Aorta (tissue), 5 donors: ENCODE measurements around the gene NEURL4. TPM values are rescaled to one million over a fixed set of nuclear protein-coding genes. Genes with fewer than 3 reads are reported as not detected.

Experiments
- ATAC-seq: fragments of 200-7000 bp; cut with Tn5 transposase; one replicate; pipeline ENCODE4 v1.9.1; 2022; ENCODE audit warnings: moderate library complexity; ENCODE audit not compliant: low FRiP score
- DNase-seq, 2 donors: peaks; one replicate each; pipeline ENCODE4 v3.0.0-alpha.2; 2020
- H3K27ac ChIP-seq, 2 donors: one replicate each; pipeline ENCODE4 v1.5.1; 2013; ENCODE audit warnings: low read length in 2 of 2, mild to moderate bottlenecking in 2 of 2, moderate library complexity in 2 of 2, control low read depth in 1 of 2, inconsistent platforms in 1 of 2, low read depth in 1 of 2
- H3K27me3 ChIP-seq, 2 donors: one replicate each; pipeline ENCODE4 v1.6.1; 2013; ENCODE audit warnings: control low read depth in 1 of 2, low read length in 1 of 2, mild to moderate bottlenecking in 1 of 2, moderate library complexity in 1 of 2; ENCODE audit not compliant: insufficient read depth in 2 of 2, control insufficient read depth in 1 of 2
- H3K36me3 ChIP-seq, 2 donors: one replicate each; pipeline ENCODE4 v1.6.1; 2013; ENCODE audit warnings: control low read depth in 1 of 2, low read length in 1 of 2, mild to moderate bottlenecking in 1 of 2; ENCODE audit not compliant: insufficient read depth in 2 of 2, control insufficient read depth in 1 of 2
- H3K4me1 ChIP-seq, 2 donors: one replicate each; pipeline ENCODE4 v1.6.1; 2013; ENCODE audit warnings: low read length in 2 of 2, control low read depth in 1 of 2, mild to moderate bottlenecking in 1 of 2, moderate library complexity in 1 of 2; ENCODE audit not compliant: insufficient read depth in 2 of 2, control insufficient read depth in 1 of 2
- H3K4me3 ChIP-seq, 2 donors: one replicate each; pipeline ENCODE4 v1.5.1; 2013; ENCODE audit warnings: low read length in 2 of 2, control low read depth in 1 of 2, mild to moderate bottlenecking in 1 of 2
- H3K9me3 ChIP-seq: one replicate; pipeline ENCODE4 v1.6.1; 2013; ENCODE audit warnings: mild to moderate bottlenecking, low read length; ENCODE audit not compliant: control insufficient read depth
- WGBS, 2 donors: extraction: QIAGEN DNeasy Blood & Tissue Kit; methylation state at CpG; one replicate each; pipeline ENCODE4 v1.1.7; 2013; 5-methylcytosine and 5-hydroxymethylcytosine counted together
- intact Hi-C, 2 donors: fragments of 100-400 bp; cut with DNase I; formaldehyde crosslinking; loops; one replicate each; pipeline versions ENCODE4 v1.14.2 to v1.15.0; 2022
- polyA plus RNA-seq, 2 donors: library from polyadenylated mRNA; stranded (reverse); fragments of 200-250 nt; gene quantifications; one replicate each; pipeline ENCODE4 v1.2.3, GENCODE V29; 2013
- total RNA-seq, 2 donors: library from RNA; stranded (reverse); fragmentation: NEBNext Ultra II Directional; extraction: Animal tissue kit (Norgen Biotek cat#: 25700); gene quantifications; one replicate each; pipeline ENCODE4 v1.2.1, GENCODE V29; 2021
- donor health status: healthy with polysubstance abuse.
- donor health status: Bipolar disorder and iron deficiency.
- donor health status: DM: no; HTN: no; CAD: no.
- donor health status: DM: no; HTN: no; CAD: no.
- donor health status: DM: yes; HTN: yes; CAD: no.

Gene NEURL4
- total and polyA plus RNA-seq, 4 donors: 7.3 to 52.8 (median 30.6) TPM

DNA sequence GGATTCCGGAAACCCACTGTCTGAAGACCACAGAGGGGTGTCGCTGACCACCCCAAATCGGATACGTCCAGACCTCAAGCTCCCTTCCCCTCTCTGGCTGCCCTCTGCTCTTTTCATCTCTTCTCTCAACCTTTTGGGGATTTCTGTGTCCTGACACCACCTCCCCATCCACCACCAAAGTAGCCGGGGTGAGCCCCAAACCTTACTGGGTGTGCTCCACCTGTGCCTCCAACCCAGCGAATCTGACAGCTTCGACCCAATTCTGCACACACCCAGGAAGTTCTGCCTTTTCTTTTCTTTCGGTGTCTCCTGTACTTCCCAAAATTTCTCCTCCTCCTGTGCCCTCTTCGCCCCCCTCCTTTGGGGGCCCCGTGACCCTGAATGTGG, 23.4 kb upstream of the NEURL4 start:
- H3K27ac ChIP-seq: peak overlapping the region in 1 of 2 donors; percentile 90
- intact Hi-C loops: loop anchor here (1.0 to 10.0 kb wide), 5 partner anchors 23 to 212 kb away; partner anchors contain the start of genes FGF11 (in 1 of the 2), NEURL4 (in 1 of the 2), SENP3 (in 1 of the 2) and TMEM102 (in 1 of the 2)
- no peaks in the 10 kb centered on the region for H3K36me3 ChIP-seq
- WGBS, 2 donors: 18 to 21% methylated on average over 10 of the region's 10 CpGs
- H3K27me3 ChIP-seq: no peaks in the 10 kb centered on the region
- no peak for DNase-seq
- H3K4me1 ChIP-seq: peaks cover 0 to 7% of the 10 kb centered on the region in 2 donors
- no peak for ATAC-seq
- H3K4me3 ChIP-seq: peak overlapping the region; percentile 22 to 84
- no peaks in the 10 kb centered on the region for H3K9me3 ChIP-seq

DNA sequence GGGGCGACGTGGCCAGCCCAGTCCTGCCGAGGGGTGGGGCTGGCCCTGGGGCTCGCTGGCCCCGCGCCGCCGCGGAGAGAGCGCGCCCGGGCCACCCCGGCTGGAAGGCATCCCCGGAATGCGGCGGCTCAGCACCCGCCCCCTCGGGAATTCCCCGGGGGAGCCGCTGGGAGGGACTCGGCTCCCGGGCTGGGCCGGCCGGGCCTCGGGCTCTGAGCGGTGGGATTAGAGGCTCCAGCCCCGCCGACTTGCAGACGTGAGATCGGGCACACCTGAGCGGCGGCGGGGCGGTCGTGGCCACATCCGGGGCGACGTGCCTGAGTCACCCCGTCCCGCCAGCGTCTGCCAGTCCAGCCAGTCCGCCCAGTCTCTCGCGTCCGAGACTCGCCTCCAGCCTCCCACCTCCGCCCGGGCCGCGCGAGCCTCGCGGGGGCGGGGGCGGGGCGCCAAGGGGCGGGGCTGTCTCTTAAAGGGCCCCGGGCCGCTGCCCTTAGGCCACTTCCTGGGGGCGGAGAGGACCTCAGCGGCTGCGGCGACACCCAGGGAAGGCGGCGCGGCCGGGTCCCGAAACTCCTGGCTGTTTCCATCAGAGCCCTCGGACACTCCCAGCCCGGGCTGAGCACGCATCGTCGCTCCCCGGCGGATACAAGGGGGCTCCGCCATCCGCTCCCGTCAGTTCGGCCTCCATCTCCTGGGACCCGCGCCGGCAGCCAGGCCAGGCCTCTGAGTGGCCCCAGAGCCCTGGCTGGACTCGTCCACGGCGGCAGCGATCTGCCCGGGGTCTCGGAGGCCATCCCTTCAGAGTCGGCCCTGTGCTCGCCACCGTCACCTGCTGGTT, 22.7 kb upstream of the NEURL4 start, which contains the start of gene KCTD11:
KCTD11 (plus strand) TSS at position 498 of the 838 bp plus-strand sequence.
- intact Hi-C loops: loop anchor here (1.0 to 10.0 kb wide), 5 partner anchors 23 to 213 kb away; partner anchors contain the start of genes FGF11 (in 1 of the 2), NEURL4 (in 1 of the 2), SENP3 (in 1 of the 2) and TMEM102 (in 1 of the 2)
- peaks cover 0 to 7% of the 10 kb centered on the region in 2 donors for H3K4me1 ChIP-seq
- H3K27ac ChIP-seq: peak within 1 kb of the TSS; percentile 87 to 95
- H3K36me3 ChIP-seq: no peaks in the 10 kb centered on the region
- H3K27me3 ChIP-seq: no peaks in the 10 kb centered on the region
- no peaks in the 10 kb centered on the region for H3K9me3 ChIP-seq
- 0 to 2% methylated on average over 56 to 91 of the region's 91 CpGs for WGBS, 2 donors
- ATAC-seq: peak; percentile 85
- H3K4me3 ChIP-seq: peak within 1 kb of the TSS; percentile 60 to 84
- peak; percentile 95 to 97 for DNase-seq

DNA sequence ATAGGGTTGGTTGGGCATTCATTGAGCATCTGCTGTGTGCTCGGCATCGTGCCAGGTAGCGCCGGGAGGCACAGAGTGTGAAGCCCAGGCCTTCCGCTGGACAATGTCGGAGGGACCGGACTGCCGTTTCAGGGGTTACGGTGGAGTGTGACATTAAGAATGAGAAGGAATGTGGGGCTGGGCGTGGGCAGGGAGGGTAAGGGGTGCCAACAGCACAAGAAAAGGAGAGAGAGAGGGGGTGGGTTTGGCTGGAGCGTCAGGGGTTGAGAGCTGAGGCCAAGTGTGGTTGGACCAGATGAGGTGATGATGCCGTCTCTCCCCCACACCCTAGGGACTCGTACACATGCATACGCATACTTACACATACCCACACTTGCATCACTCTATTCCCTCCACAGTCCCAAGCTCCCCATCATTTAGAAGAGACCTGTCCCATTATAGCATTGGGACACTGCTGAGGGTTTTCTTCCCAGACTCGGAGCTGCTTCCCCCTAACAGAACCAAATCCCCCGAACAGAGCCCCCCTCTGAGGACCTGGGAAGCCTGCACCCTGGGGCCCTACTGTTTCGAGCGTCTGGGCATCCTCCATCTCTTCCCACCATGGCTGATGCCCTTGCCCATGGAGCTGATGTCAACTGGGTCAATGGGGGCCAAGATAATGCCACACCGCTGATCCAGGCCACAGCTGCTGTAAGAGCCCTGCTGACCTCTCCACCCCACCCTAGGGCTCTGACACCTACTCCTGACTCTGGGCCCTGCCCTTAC, 19.5 kb upstream of the NEURL4 start:
- ATAC-seq (no peak), DNase-seq (no peak)
- H3K9me3 ChIP-seq: no peaks in the 10 kb centered on the region
- no peak overlapping the region for H3K4me3 ChIP-seq
- peaks cover 0 to 7% of the 10 kb centered on the region in 2 donors for H3K4me1 ChIP-seq
- intact Hi-C loops: loop anchor here (2.0 to 5.0 kb wide), 2 partner anchors 18 to 66 kb away; partner anchors contain the start of gene SLC2A4 (in 1 of the 2)
- H3K36me3 ChIP-seq: no peaks in the 10 kb centered on the region
- 53 to 58% methylated on average over 19 of the region's 19 CpGs for WGBS, 2 donors
- H3K27ac ChIP-seq: no peak overlapping the region
- no peaks in the 10 kb centered on the region for H3K27me3 ChIP-seq

DNA sequence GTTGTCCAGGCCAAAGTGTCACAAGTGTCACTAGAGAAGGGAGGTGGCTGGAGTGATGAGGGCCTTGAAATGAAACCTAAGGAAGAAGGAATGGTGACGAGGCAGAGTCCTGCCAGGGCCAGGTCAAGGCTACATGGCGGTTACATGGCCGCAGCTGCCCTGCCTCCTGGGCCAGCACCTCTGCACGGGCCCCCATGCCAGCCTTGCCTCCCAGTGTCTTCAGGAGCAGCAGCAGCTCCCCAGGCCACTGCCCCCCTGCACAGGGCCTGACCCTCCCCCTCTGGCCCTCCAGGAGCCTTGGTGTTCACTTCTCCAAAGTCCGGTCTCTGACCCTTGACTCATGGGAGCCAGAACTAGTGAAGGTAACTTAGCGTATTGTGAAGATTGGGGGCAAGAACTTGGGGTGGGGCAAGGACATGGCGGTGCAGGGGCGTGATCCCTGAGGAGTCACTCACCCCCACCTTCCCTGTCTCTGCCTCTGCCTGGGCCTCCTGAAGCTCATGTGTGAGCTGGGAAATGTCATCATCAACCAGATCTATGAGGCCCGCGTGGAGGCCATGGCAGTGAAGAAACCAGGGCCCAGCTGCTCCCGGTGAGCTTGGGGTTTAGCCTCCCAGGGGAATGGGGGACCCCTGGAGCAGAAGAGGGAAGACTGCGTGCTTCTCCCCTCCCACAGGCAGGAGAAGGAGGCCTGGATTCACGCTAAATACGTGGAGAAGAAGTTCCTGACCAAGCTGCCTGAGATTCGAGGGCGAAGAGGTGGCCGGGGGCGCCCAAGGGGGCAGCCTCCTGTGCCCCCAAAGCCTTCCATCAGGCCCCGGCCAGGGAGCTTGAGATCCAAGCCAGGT, 18.7 kb upstream of the NEURL4 start:
- no peaks in the 10 kb centered on the region for H3K36me3 ChIP-seq
- WGBS, 2 donors: 60 to 65% methylated on average over 19 of the region's 19 CpGs
- H3K27me3 ChIP-seq: no peaks in the 10 kb centered on the region
- no peak overlapping the region for H3K27ac ChIP-seq
- no peak for DNase-seq
- no peak overlapping the region for H3K4me3 ChIP-seq
- H3K9me3 ChIP-seq: no peaks in the 10 kb centered on the region
- ATAC-seq: no peak
- no peaks in the 10 kb centered on the region for H3K4me1 ChIP-seq
- intact Hi-C loops: loop anchor here (2.0 to 5.0 kb wide), 2 partner anchors 17 to 66 kb away; partner anchors contain the start of gene SLC2A4 (in 1 of the 2)

DNA sequence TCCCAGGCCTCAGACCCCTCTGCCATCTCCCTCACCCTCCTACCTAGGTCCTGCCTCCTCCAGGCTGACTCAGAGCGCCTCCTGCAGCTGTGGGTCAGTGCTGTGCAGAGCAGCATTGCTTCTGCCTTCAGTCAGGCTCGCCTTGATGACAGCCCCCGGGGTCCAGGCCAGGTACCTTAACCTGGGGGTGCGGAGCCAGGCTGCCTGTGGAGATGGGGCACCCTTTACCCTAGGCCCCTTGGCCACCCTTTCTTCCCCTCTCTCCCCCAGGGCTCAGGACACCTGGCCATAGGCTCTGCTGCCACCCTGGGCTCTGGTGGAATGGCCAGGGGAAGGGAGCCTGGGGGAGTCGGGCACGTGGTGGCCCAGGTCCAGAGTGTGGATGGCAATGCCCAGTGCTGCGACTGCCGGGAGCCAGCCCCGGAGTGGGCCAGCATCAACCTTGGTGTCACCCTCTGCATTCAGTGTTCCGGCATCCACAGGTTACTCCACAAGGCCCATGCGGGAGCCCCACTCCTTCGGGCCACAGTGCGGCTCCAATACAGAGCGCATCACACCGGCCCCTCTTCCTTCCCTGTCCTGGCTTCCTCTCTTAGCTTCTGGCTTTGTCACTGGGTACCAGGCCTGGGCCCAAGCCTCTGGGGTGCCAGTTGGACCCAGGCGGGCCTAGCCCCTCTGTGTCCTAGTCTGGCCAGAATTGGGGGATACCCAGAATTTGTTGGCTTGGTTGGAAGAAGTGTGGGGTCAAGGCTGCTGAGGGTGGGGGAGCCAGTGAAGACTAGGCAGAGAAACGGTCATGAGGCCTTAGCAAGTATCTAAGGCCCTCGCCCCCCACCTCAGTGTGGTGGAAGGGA, 17.9 kb upstream of the NEURL4 start:
- DNase-seq: no peak
- H3K27me3 ChIP-seq: no peaks in the 10 kb centered on the region
- no peaks in the 10 kb centered on the region for H3K4me1 ChIP-seq
- intact Hi-C loops: loop anchor here in 1 of 2 donors (5.0 kb wide), 1 partner anchor 65 kb away; the partner anchor contains the start of gene SLC2A4
- no peak for ATAC-seq
- H3K9me3 ChIP-seq: no peaks in the 10 kb centered on the region
- H3K4me3 ChIP-seq: no peak overlapping the region
- H3K36me3 ChIP-seq: no peaks in the 10 kb centered on the region
- no peak overlapping the region for H3K27ac ChIP-seq
- WGBS, 2 donors: 53 to 58% methylated on average over 18 of the region's 18 CpGs

DNA sequence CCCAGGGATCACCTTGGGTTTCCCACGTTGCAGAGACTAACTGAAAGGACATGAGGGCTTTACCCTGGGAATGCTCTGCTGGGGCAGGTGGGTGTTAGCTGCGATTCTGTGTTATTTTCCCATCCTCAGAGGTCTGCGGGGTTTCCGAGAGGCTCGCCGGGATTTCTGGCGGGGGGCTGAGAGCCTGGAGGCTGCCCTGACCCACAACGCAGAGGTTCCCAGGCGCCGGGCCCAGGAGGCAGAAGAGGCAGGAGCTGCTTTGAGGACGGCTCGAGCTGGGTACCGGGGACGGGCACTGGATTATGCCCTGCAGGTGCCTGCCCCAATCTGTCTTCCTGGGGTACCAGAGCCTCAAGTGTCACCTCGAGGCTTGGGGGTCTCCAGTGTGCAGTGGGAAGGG, 14.1 kb upstream of the NEURL4 start:
- WGBS, 2 donors: 71 to 72% methylated on average over 15 of the region's 15 CpGs
- intact Hi-C loops: no loop called here
- H3K4me1 ChIP-seq: no peaks in the 10 kb centered on the region

DNA sequence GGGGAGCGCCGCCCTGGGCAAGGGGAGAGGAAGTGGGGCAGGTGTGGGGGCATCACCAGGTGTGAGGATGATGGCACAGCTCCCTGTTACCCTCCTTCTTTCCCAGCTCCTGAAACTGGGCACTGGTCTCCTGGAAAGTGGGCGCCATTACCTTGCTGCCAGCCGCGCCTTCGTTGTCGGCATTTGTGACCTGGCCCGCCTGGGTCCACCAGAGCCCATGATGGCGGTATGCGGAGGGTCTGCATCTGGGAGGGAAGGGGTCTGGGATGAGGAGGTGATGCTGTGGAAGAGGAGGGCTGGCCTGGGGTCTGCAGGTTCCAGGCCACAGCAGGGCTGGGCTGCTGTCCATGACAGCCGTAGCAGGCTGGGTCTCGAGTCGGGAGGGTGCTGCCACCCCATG, 12.7 kb upstream of the NEURL4 start:
- no peaks in the 10 kb centered on the region for H3K9me3 ChIP-seq
- no peaks in the 10 kb centered on the region for H3K36me3 ChIP-seq
- 93% methylated on average over 13 of the region's 13 CpGs for WGBS, 2 donors
- H3K27ac ChIP-seq: no peak overlapping the region
- no peaks in the 10 kb centered on the region for H3K27me3 ChIP-seq
- H3K4me1 ChIP-seq: no peaks in the 10 kb centered on the region
- intact Hi-C loops: no loop called here
- ATAC-seq: no peak
- H3K4me3 ChIP-seq: no peak overlapping the region
- DNase-seq: no peak

More for the DNA sequence above, 14.1 kb upstream of the NEURL4 start:
- Histone ChIP-seq H3K9me3 (no peaks in the 10 kb centered on the region), H3K27ac (no peak overlapping the region), H3K27me3 (no peaks in the 10 kb centered on the region), H3K4me3 (no peak overlapping the region), H3K36me3 (no peaks in the 10 kb centered on the region)
- DNase-seq (peak in 1 of 2 donors; percentile 46), ATAC-seq (no peak)
